ENCODE results near the gene GPAT2. TPM values are rescaled to one million over a fixed set of nuclear protein-coding genes. Genes with fewer than 3 reads are reported as not detected.
"Not testable (repeated sequence)": the region's sequence is repeated elsewhere in the genome, so short reads cannot be mapped to it uniquely, and the experiment has no call there.

GPAT2 gene
- total RNA-seq, 4 donors from 2014 or later = 1.2 to 7.5 (median 2.6) TPM

- intact Hi-C loops (cut with DNase I); H3K4me1 ChIP-seq; H3K36me3 ChIP-seq; H3K27me3 ChIP-seq; H3K9me3 ChIP-seq: not testable (repeated sequence)
- 1% methylated on average over 21 to 25 of the region's 56 CpGs for WGBS, 2 donors
- peak; percentile 54 to 55 for DNase-seq
- H3K27ac ChIP-seq = peak within 1 kb of the TSS; percentile 79 to 89 (median 83)
- TF ChIP-seq POLR2A (IDR thresholded peaks at IDR 0.05) = peak in 1 of 2 donors; percentile 62
- H3K4me3 ChIP-seq (replicated peaks in 1 of 3) = peak within 1 kb of the TSS; percentile 1 to 82 (median 45)
Observed at GRCh38 chr2:95991351-95992094, 43.2 kb downstream of the GPAT2 start, which contains the start of gene ANKRD36C. Gene ANKRD36C (minus strand): TSS chr2:95991824. CDS start chr2:95991708, 116 bp downstream.

GRCh38 chr2:95990884-95991283 lies 43.8 kb downstream of the GPAT2 start:
- H3K27ac ChIP-seq; H3K9me3 ChIP-seq; H3K27me3 ChIP-seq; intact Hi-C loops (cut with DNase I); H3K4me3 ChIP-seq (replicated peaks in 1 of 3); H3K36me3 ChIP-seq; H3K4me1 ChIP-seq: not testable (repeated sequence)
- peak; percentile 11 to 27 for DNase-seq
- 7 to 15% methylated on average over 5 to 6 of the region's 6 CpGs for WGBS, 2 donors

Small RNA genes lying within 50 kb of the gene (small RNA-seq; reads per million reads assigned to genes)
- gene RN7SL210P = not detected

Other genes starting within 250 kb of the GPAT2 start
- gene ANKRD36C, start 43.1 kb downstream of the GPAT2 start, total RNA-seq = 10 to 100 TPM; 23.3 to 34.7 (median 30.2) TPM
- 1 to 10 TPM in 2 of 4 donors, under 1 TPM in 2; 0.13 to 2.1 (median 1.0) TPM for gene ADRA2B, start 81.7 kb upstream of the GPAT2 start, total RNA-seq
- not detected for gene ASTL, start 103.6 kb upstream of the GPAT2 start, total RNA-seq
- 1 to 10 TPM; 2.2 to 8.4 (median 2.4) TPM for gene DUSP2, start 110.5 kb upstream of the GPAT2 start, total RNA-seq
- 100 to 1,000 TPM; 211 to 292 (median 266) TPM for gene STARD7, start 173.9 kb upstream of the GPAT2 start, total RNA-seq
- gene TMEM127, start 231.1 kb upstream of the GPAT2 start, total RNA-seq = 10 to 100 TPM; 45.7 to 53.6 (median 48.7) TPM
- gene CIAO1, start 231.3 kb upstream of the GPAT2 start, total RNA-seq = 100 to 1,000 TPM in 3 of 4 donors, 10 to 100 TPM in 1; 83.8 to 149 (median 119) TPM

Data from thyroid gland (tissue), 4 donors.